ENCODE measurements around the gene C1orf50.

- TF ChIP-seq RFX5 (IDR thresholded peaks at IDR 0.05; ENCODE audit: low read depth, low read length) (no peak), RCOR1 (IDR thresholded peaks at IDR 0.05; ENCODE audit: insufficient replicate concordance, low read length) (no peak), CTCF (conservative IDR thresholded peaks at IDR 0.05; ENCODE audit: low read depth, low read length) (no peak), POLR2A (IDR thresholded peaks at IDR 0.05; ENCODE audit: low read depth, low read length) (no peak), USF2 (IDR thresholded peaks at IDR 0.05; ENCODE audit: low read depth, low read length) (no peak), SMC3 (IDR thresholded peaks at IDR 0.05; ENCODE audit: low read depth, low read length) (no peak), MXI1 (IDR thresholded peaks at IDR 0.05; ENCODE audit: borderline replicate concordance, low read depth, low read length) (no peak), CEBPB (IDR thresholded peaks at IDR 0.05; ENCODE audit: low read depth, low read length) (no peak), BHLHE40 (IDR thresholded peaks at IDR 0.05; ENCODE audit: low read depth, low read length) (no peak), RAD21 (IDR thresholded peaks at IDR 0.05; ENCODE audit: low read length) (no peak), ELK1 (IDR thresholded peaks at IDR 0.05; ENCODE audit: borderline replicate concordance, low read depth, low read length) (no peak)
These were observed 57.5 kb downstream of the C1orf50 start for GRCh38 chr1:42824481-42825035.
